ENCODE results near the gene GAL3ST2.
"Not testable (repeated sequence)": the region's sequence is repeated elsewhere in the genome, so short reads cannot be mapped to it uniquely, and the experiment has no call there.

The GAL3ST2 gene

DNA sequence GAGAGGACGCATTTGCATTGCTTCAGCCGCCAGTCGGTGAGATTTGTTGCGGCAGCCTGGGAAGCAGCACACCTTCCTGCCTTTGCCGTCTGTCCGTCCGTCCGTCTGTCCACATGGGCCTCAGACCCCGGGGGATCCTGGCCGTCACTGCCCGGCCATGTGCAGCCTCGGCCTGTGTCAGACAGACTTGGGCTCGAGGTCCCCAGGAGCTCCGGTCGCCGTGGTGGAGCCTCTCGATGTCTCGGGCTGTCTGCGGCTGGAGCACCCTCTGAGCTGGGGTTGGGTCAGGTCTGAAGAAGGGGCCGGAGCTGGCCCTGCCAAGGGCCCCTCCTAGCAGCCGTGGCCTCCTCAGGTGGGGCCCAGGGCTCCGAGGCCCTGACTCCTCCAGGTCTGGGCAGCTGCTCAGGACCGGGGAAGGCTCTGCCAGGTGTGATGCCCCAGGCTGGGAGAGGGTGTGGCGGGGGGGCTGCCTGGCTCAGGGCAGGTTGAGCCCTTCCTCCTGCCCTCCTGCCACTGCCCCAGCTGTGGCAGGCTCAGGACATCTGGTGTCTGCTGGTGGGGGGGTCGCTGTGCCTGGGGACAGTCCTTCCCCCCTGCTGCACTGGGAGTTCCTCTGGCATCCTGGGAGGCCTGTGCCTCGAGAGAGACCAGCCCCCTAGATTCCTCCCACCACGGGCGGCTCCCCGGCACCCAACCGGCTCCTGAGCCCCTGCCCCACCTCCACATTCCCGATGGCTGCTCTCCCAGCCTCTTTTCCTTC is 44.2 kb downstream of the GAL3ST2 start:
- no peak for DNase-seq (ENCODE audit: low read depth)

DNA sequence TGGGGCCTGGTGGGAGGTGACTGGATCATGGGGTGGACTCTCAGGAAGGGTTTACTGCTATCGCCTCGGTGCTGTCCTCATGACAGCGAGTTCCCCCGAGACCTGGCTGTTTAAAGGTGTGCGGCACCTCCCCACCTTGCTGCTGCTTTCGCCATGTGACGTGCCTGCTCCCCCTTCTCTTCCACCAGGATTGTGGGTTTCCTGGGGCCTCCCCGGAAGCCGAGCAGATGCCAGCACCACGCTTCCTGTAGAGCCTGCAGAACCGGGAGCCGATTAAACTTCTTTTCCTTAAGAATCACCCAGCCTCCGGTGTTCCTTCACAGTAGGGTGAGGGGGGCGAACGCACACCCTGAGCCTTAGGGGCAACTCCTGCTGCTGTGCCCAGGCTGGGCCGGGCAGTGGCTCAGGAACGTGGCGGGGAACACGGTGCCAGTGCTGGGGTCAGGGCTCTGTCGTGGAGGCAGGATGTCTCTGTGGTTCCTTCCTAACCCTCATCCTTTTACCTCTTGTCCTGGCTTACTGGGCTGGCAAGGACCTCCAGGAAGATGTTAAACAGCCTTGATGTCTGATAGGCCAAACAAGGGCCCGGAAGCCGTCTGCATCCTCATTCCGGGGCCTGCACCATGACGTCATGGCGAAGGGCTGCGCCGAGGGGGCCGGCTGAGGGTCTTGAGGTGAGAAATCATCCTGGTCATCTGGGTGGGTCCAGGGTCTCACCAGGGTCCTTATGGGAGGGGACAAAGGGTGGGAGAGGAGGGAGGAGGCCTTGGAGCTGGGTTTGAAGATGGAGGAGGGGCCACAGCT is 45.0 kb downstream of the GAL3ST2 start:
- DNase-seq (ENCODE audit: low read depth): no peak

GRCh38 chr2:241822264-241822623 is 45.6 kb downstream of the GAL3ST2 start:
- DNase-seq (ENCODE audit: low read depth): no peak

DNA sequence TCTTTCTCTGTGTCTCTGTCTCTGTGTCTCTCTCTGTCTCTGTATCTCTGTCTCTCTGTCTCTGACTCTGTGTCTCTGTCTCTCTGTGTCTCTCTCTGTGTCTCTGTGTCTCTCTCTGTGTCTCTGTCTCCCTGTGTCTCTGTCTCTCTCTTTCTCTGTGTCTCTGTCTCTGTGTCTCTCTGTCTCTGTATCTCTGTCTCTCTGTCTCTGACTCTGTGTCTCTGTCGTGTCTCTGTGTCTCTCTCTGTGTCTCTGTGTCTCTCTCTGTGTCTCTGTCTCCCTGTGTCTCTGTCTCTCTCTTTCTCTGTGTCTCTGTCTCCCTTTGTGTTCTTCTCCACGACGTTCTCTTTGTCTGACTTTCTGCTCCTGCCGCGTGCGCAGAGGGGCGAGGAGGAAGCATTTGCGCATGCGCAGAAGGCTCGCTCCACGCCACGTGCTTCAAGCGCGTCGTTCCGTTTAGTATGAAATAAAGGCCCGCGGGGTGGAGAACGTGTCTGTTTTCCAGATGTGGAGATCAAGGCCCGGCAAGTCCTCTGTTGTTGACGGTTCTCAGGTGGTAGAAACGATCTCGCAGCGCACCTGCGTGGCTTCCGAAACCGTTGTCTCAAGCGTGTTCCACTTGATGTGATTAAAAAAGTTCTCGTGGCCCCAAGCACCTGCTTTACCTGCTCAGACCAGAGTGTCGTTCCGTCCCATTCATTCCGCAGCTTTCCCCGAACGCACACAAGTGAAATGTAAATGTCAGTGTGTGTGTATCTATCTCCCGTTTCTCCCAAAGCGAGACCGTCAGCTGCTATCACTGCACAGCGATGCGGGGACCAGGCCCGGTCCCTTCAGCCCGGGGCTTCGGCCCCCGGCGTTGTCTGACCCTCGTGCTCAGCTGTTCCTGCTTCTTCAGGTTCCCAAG is 47.2 kb downstream of the GAL3ST2 start:
- not testable (repeated sequence) for DNase-seq (ENCODE audit: low read depth)

DNA sequence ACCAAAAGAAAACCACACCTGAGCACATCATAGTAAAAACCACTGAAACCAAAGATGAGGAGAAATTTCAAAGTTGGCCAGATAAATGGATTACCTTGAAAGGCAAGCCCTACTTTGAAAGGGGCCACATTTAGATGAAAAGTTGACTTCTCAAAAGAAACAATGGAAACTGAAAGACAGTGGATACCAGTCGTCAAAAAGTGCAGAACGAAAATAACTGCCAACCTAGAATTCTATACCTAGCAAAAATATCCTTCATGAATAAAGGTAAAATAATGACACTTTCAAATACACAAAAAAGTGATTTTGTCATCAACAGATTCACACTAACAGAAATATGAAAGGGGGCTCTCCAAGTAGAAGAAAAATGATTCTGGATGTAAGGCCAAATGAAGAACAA is 50.8 kb downstream of the GAL3ST2 start:
- DNase-seq (ENCODE audit: low read depth): no peak

DNA sequence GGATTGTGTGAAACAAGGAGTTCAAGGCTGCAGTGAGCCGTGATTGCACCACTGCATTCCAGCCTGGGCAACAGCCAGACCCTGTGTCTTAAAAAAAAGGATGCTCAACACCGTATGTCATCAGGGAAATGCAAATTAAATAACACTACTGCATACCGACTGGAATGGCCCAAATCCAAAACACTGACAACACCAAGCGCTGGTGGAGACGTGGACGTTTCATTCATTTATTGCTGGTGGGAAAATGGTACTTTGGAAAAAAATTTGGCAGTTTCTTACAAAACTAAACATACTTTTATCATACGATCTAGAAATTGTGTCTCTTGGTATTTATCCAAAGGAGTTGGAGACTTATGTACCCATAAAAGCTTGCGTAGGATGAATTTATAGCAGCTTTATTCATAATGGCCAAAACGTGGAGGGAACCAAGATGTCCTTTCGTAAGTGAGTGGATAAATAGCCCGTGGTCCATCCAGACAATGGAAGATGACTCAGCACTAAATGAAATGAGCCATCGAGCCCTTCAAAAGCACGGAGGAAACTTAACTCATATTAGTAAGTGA is 56.6 kb downstream of the GAL3ST2 start:
- no peak for DNase-seq (ENCODE audit: low read depth)

GRCh38 chr2:241833756-241834526 is 57.3 kb downstream of the GAL3ST2 start:
- DNase-seq (ENCODE audit: low read depth): not testable (repeated sequence)

DNA sequence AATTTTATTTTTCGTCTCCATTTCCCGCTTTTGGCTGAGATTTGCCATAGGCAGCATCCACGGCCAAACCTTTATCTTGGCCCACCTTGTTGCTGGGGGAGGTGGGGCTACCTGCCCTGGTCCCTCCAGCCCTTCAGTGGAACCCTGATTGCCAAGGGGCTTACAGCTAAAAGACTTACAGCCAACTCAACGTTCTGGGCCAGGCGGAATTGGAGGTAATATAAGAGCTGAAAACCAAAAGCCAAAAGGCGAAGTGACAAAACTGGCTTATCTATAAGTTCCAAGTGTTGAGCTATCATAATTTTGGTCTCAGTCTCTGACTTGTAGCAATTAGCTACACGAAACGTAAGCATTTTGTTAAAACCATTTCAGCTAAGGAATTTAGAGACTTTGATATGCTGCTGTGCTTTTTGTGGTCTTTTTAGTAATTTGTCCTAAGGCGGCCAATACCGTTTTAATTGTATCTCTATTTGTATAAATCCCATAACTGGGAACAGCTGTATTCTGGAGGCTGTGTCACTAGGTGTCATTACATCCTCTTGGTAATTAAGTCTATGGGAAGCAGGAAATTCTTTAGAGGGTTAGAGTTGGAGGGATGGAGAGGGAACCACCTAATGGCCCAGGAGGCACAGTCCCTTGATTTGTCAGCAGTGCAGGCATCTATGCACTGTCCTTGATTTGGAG is 58.0 kb downstream of the GAL3ST2 start:
- DNase-seq (ENCODE audit: low read depth): no peak

GRCh38 chr2:241835611-241836010 is 59.0 kb downstream of the GAL3ST2 start:
- DNase-seq (ENCODE audit: low read depth): no peak

- DNase-seq (ENCODE audit: low read depth): no peak
Observed at GRCh38 chr2:241836292-241836691, 59.7 kb downstream of the GAL3ST2 start.

GRCh38 chr2:241837197-241837965 is 60.8 kb downstream of the GAL3ST2 start:
- no peak for DNase-seq (ENCODE audit: low read depth)

- DNase-seq (ENCODE audit: low read depth): no peak
Observed at GRCh38 chr2:241841181-241842066, 64.8 kb downstream of the GAL3ST2 start.

DNA sequence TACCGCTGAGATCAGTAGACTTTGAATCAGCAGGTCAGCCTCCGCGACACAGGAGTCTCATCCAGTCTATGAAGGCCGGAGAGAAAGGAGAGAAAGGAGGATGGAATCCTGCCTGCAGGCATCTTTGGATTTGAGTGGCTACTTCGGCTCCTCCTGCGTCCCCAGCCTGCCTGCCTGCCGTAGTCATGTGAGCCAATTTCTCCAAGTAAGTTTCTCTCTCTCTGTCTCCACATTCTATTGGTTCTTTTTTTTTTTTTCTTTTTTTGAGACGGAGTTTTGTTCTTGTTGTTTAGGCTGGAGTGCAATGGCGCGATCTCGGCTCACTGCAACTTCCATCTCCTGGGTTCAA is 65.4 kb downstream of the GAL3ST2 start:
- no peak for DNase-seq (ENCODE audit: low read depth)

- DNase-seq (ENCODE audit: low read depth): peak; percentile 29
Observed at GRCh38 chr2:241842620-241843211, 66.1 kb downstream of the GAL3ST2 start.

- DNase-seq (ENCODE audit: low read depth): no peak
Observed at GRCh38 chr2:241843321-241844065, 66.9 kb downstream of the GAL3ST2 start.

DNA sequence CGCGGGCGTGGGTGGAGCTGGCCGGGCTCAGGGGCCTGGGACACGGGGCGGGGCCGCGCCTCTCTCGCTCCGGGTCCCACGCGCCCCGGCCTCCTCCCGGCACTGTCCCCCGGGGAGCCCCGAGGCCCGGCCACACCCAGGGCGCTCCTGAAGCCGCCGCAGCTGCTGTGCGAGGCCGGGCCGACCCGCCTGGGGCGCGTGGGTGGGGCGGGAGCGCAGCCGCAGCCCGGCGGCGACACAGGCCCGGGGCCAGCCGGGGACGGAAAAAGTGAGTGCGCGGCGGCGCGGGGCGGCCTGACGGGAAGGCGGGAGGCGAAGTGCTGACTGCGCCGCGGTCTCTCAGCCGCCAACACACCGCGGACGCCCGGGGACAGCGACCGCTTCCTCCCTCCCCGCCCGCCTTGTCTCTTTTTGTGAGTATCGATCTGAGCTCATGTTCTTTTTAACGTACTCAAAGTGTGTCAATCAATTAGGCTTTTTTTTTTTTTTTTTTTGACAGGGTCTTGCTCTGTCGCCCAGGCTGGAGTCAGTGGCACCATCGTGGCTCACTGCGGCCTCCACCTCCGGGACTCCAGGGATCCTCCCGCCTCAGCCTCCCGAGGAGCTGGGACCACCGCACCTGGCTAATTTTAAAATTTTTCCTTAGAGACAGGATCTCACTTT is 67.6 kb downstream of the GAL3ST2 start:
- DNase-seq (ENCODE audit: low read depth): peak; percentile 75

GRCh38 chr2:241844831-241845578 is 68.4 kb downstream of the GAL3ST2 start:
- no peak for DNase-seq (ENCODE audit: low read depth)

Measured in activated T-cell treated with anti-CD3 and anti-CD28 coated beads for 24 hours (primary cell).